Hepatocyte (in vitro differentiated cells): Measurements from ENCODE around the gene LMX1B. TPM values are rescaled to one million over a fixed set of nuclear protein-coding genes. Genes with fewer than 3 reads are reported as not detected.

Experiments
- DNase-seq: peaks from one replicate; pipeline ENCODE4 v3.0.0-alpha.2; 2016; ENCODE audit warnings: low spot score
- H2AFZ ChIP-seq: fragments of 200-600 bp; sonication (generic); 2 replicates; pipeline ENCODE4 v1.6.0; 2016; ENCODE audit warnings: antibody characterized with exemption, mild to moderate bottlenecking
- H3K27ac ChIP-seq: fragments of 200-600 bp; sonication (generic); 2 replicates; pipeline ENCODE4 v1.5.1; 2016; ENCODE audit warnings: mild to moderate bottlenecking
- H3K27me3 ChIP-seq: fragments of 200-600 bp; sonication (generic); 2 replicates; pipeline ENCODE4 v1.6.1; 2016
- H3K36me3 ChIP-seq: fragments of 200-600 bp; sonication (generic); replicated peaks from 2 replicates; pipeline ENCODE4 v1.5.1; 2016; ENCODE audit warnings: low read depth; ENCODE audit not compliant: insufficient read depth
- H3K4me1 ChIP-seq: fragments of 200-600 bp; sonication (generic); 2 replicates; pipeline ENCODE4 v1.5.1; 2016; ENCODE audit warnings: mild to moderate bottlenecking, moderate library complexity; ENCODE audit not compliant: insufficient read depth
- H3K4me2 ChIP-seq: fragments of 200-600 bp; sonication (generic); 2 replicates; pipeline ENCODE4 v1.6.0; 2016
- H3K4me3 ChIP-seq: fragments of 200-600 bp; sonication (generic); 2 replicates; pipeline ENCODE4 v1.5.1; 2016; ENCODE audit warnings: mild to moderate bottlenecking
- H3K79me2 ChIP-seq: fragments of 200-600 bp; sonication (generic); 2 replicates; pipeline ENCODE4 v1.6.0; 2017; ENCODE audit warnings: mild to moderate bottlenecking
- H3K9me2 ChIP-seq: fragments of 200-600 bp; sonication (generic); replicated peaks from 2 replicates; pipeline ENCODE4 v1.6.0; 2017; ENCODE audit warnings: mild to moderate bottlenecking; ENCODE audit not compliant: insufficient read depth
- H3K9me3 ChIP-seq: fragments of 200-600 bp; sonication (generic); 2 replicates; pipeline ENCODE4 v1.5.1; 2016; ENCODE audit warnings: low read depth, mild to moderate bottlenecking
- H4K20me1 ChIP-seq: fragments of 200-600 bp; sonication (generic); 2 replicates; pipeline ENCODE4 v1.6.0; 2016; ENCODE audit warnings: mild to moderate bottlenecking; ENCODE audit not compliant: insufficient read depth, poor library complexity, severe bottlenecking
- CTCF ChIP-seq: fragments of 200-600 bp; sonication (generic); IDR thresholded peaks from 2 replicates; pipeline ENCODE4 v1.5.1; 2016; ENCODE audit warnings: antibody characterized with exemption, mild to moderate bottlenecking; ENCODE audit not compliant: poor library complexity
- EZH2 ChIP-seq: fragments of 200-600 bp; sonication (generic); IDR thresholded peaks from 2 replicates; pipeline ENCODE4 v1.6.1; 2016; ENCODE audit warnings: antibody characterized with exemption, mild to moderate bottlenecking, borderline replicate concordance
- EZH2phosphoT487 ChIP-seq: fragments of 200-600 bp; sonication (generic); IDR thresholded peaks from one replicate; pipeline ENCODE4 v1.6.1; 2018; ENCODE audit warnings: antibody characterized with exemption, mild to moderate bottlenecking, low read depth, moderate library complexity; ENCODE audit not compliant: unreplicated experiment, severe bottlenecking
- WGBS: methylation state at CpG from one replicate; pipeline ENCODE4 v1.1.6; 2016; ENCODE audit warnings: low lambda C conversion rate; ENCODE audit errors: missing lambda C conversion rate; 5-methylcytosine and 5-hydroxymethylcytosine counted together
- polyA plus RNA-seq: library from polyadenylated mRNA; unstranded; fragments of >200 nt; fragmentation: Nextera tagmentation; extraction: Ambion mirVana; gene quantifications from 2 replicates; pipeline ENCODE4 v1.2.1, GENCODE V29; 2016
- total RNA-seq: library from RNA; depleted of rRNA; stranded (reverse); fragments of >200 nt; gene quantifications from 2 replicates; pipeline ENCODE4 v1.2.3, GENCODE V29; 2014

The LMX1B gene
- total and polyA plus RNA-seq, 2 experiments from 2014 or later: 0.16 TPM; not detected in 1

- H4K20me1 ChIP-seq: no peaks in the 10 kb centered on the region
- no peaks in the 10 kb centered on the region for H3K36me3 ChIP-seq
- no peak for DNase-seq
- peaks cover 12% of the 10 kb centered on the region for H3K4me1 ChIP-seq
- peaks cover 100% of the 10 kb centered on the region for H3K27me3 ChIP-seq
- H3K9me3 ChIP-seq: no peaks in the 10 kb centered on the region
- H3K4me2 ChIP-seq: no peak overlapping the region
- TF ChIP-seq EZH2phosphoT487: no peak
- no peak for TF ChIP-seq EZH2
- TF ChIP-seq CTCF: no peak
- WGBS: 7% methylated on average over 24 of the region's 27 CpGs
- H3K27ac ChIP-seq: no peak overlapping the region
- H3K79me2 ChIP-seq: no peaks in the 10 kb centered on the region
- no peak overlapping the region for H3K4me3 ChIP-seq
- peak overlapping the region; percentile 40 for H2AFZ ChIP-seq
- no peaks in the 10 kb centered on the region for H3K9me2 ChIP-seq
Observed at GRCh38 chr9:126624912-126625311, 11.2 kb downstream of the LMX1B start.

DNA sequence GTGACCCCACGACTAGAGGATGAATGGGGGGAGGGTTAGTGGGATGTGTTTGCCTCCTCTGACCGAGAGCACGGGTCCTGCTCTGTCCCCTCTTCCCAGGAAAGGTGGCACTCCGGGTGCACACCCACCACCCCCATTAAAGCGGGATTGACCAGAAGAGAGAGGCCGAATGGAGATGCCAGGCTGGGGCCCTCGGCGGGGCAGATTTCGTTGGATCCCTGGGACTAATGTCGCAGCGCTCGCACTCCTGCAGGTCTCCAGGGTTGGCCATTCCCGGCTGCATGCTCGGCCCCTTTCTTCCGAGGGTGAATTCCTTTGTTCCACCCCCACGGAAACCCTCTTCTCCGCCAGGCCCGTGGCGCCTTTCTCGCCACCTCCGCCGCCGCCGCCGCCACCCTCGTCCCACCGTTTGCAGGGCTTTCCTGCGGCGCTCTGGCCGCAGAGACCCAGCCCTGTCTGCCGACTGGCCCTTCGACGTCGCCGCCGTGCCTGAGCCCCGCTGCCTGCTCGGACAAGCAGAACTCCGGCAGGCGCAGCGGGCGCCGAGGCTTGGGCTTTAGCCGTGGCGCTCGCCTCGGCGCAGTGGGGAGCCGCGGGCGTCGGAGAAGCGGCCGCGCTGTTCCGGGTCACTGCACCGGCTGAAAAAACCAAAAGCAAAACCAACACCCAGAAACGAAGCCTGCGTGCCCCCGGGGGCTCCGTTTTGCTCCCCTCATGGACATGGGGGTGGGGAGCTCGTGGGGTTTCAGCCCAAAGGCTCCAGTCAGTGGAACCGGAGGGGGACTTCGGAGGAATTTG is 11.8 kb downstream of the LMX1B start:
- H3K27ac ChIP-seq: no peak overlapping the region
- 2% methylated on average over 48 of the region's 64 CpGs for WGBS
- no peaks in the 10 kb centered on the region for H3K9me3 ChIP-seq
- H3K79me2 ChIP-seq: no peaks in the 10 kb centered on the region
- H3K36me3 ChIP-seq: no peaks in the 10 kb centered on the region
- no peaks in the 10 kb centered on the region for H4K20me1 ChIP-seq
- H3K4me2 ChIP-seq: peak overlapping the region; percentile 76
- no peak overlapping the region for H3K4me3 ChIP-seq
- H3K9me2 ChIP-seq: no peaks in the 10 kb centered on the region
- H3K4me1 ChIP-seq: peaks cover 12% of the 10 kb centered on the region
- DNase-seq: no peak
- peak overlapping the region; percentile 40 for H2AFZ ChIP-seq
- no peak for TF ChIP-seq CTCF
- no peak for TF ChIP-seq EZH2phosphoT487
- TF ChIP-seq EZH2: no peak
- H3K27me3 ChIP-seq: peaks cover 100% of the 10 kb centered on the region

DNA sequence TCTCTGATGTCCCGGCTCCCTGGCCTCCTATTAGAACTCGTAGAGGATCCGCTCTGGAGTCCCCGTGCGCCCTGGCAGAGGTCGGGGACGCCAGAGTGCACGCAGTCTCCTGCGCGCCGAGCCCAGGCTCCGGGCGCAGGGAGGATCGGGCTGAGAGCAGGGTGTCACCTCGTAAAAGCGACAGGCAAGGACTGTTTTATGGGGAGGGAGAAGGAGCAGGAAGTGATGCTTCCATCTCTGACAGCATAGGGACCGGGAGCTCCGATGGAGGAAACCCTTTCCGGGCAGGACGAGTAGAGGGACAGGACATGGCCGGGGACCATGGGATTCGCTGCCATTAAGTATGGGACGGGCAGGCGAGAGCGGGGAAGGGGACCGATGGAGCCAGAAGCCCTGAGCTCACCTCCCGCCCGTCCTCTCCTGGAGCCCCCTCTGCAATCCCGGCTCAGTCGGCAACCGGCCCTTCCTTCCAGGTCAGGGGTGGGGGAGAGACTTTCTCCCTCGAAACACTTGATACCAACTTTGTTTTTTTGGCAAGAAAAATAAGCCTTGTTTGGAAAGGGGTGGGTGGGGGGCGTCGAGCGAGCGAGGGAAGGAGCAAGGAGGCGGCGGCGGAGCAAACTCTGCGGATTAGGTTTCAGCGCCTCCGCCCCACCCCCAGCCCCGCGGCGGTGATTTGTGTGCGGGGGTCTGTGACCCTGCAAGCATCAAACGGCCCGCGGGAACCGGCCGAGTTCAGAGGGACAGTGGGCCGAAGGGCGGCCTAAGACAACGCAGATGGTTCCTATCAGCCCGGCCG is 12.6 kb downstream of the LMX1B start:
- Histone ChIP-seq H3K4me3 (no peak overlapping the region), H3K27ac (no peak overlapping the region), H3K9me3 (no peaks in the 10 kb centered on the region), H4K20me1 (no peaks in the 10 kb centered on the region), H3K36me3 (no peaks in the 10 kb centered on the region), H3K4me1 (peaks cover 12% of the 10 kb centered on the region), H3K9me2 (no peaks in the 10 kb centered on the region), H3K79me2 (no peaks in the 10 kb centered on the region), H3K27me3 (peaks cover 100% of the 10 kb centered on the region), H2AFZ (peak overlapping the region; percentile 40), H3K4me2 (peak overlapping the region; percentile 76)
- TF ChIP-seq EZH2 (peak; percentile 97), CTCF (no peak), EZH2phosphoT487 (no peak)
- DNase-seq: no peak
- WGBS: 4% methylated on average over 46 of the region's 56 CpGs
